ENCODE data around the gene PHACTR3. TPM values are rescaled to one million over a fixed set of nuclear protein-coding genes. Genes with fewer than 3 reads are reported as not detected.

Gene PHACTR3
- total and polyA plus RNA-seq, 4 donors: 0.14 to 0.42 (median 0.17) TPM

- Histone ChIP-seq H3K27me3 (ENCODE audit: control insufficient read depth in 4 of 4, insufficient read depth in 4 of 4, low read length in 3 of 4) (peaks cover 0 to 3% (median 0%) of the 10 kb centered on the region in 4 donors), H3K4me1 (ENCODE audit: control insufficient read depth in 4 of 4, insufficient read depth in 4 of 4, low read length in 3 of 4) (no peaks in the 10 kb centered on the region), H3K9ac (ENCODE audit: low read depth in 1 of 2, low read length in 2 of 2) (no peak overlapping the region), H3K4me3 (ENCODE audit: low read depth in 1 of 3, low read length in 3 of 3) (no peak overlapping the region), H3K9me3 (ENCODE audit: control insufficient read depth in 4 of 4, low read length in 3 of 4) (peaks cover 3 to 14% (median 10%) of the 10 kb centered on the region in 4 donors), H3K27ac (ENCODE audit: low read depth in 1 of 2, low read length in 2 of 2) (no peak overlapping the region), H3K36me3 (ENCODE audit: control insufficient read depth in 4 of 4, insufficient read depth in 3 of 4, low read depth in 1 of 4, low read length in 3 of 4) (no peaks in the 10 kb centered on the region)
- DNase-seq (ENCODE audit: low spot score): peak; percentile 2
- TF ChIP-seq MAX (IDR thresholded peaks at IDR 0.05): no peak
- no peak for TF ChIP-seq RAD21 (IDR thresholded peaks at IDR 0.05)
- TF ChIP-seq YY1 (IDR thresholded peaks at IDR 0.05): no peak
- TF ChIP-seq FOXA1 (IDR thresholded peaks at IDR 0.05): no peak
- TF ChIP-seq CTCF (IDR thresholded peaks at IDR 0.05; ENCODE audit: low read depth, low read length, missing input control): no peak
- no peak for TF ChIP-seq EGR1 (IDR thresholded peaks at IDR 0.05; ENCODE audit: low read depth in 2 of 2)
- TF ChIP-seq ATF3 (IDR thresholded peaks at IDR 0.05): no peak
- TF ChIP-seq JUND (IDR thresholded peaks at IDR 0.05): no peak
- TF ChIP-seq HNF4A (conservative IDR thresholded peaks at IDR 0.05): no peak
- no peak for TF ChIP-seq ZBTB33 (IDR thresholded peaks at IDR 0.05)
- TF ChIP-seq RXRA (IDR thresholded peaks at IDR 0.05): no peak
- no peak for TF ChIP-seq SP1 (IDR thresholded peaks at IDR 0.05)
- no peak for TF ChIP-seq NR2F2 (IDR thresholded peaks at IDR 0.05)
- WGBS: 83% methylated on average over 2 of the region's 2 CpGs
Observed at GRCh38 chr20:59660471-59660870, 56.1 kb downstream of the PHACTR3 start.

GRCh38 chr20:59661153-59661552 is 56.8 kb downstream of the PHACTR3 start:
- Histone ChIP-seq H3K27me3 (ENCODE audit: control insufficient read depth in 4 of 4, insufficient read depth in 4 of 4, low read length in 3 of 4) (peaks cover 0 to 3% (median 0%) of the 10 kb centered on the region in 4 donors), H3K9ac (ENCODE audit: low read depth in 1 of 2, low read length in 2 of 2) (no peak overlapping the region), H3K4me3 (ENCODE audit: low read depth in 1 of 3, low read length in 3 of 3) (no peak overlapping the region), H3K27ac (ENCODE audit: low read depth in 1 of 2, low read length in 2 of 2) (no peak overlapping the region), H3K36me3 (ENCODE audit: control insufficient read depth in 4 of 4, insufficient read depth in 3 of 4, low read depth in 1 of 4, low read length in 3 of 4) (no peaks in the 10 kb centered on the region), H3K4me1 (ENCODE audit: control insufficient read depth in 4 of 4, insufficient read depth in 4 of 4, low read length in 3 of 4) (no peaks in the 10 kb centered on the region), H3K9me3 (ENCODE audit: control insufficient read depth in 4 of 4, low read length in 3 of 4) (peaks cover 3 to 14% (median 10%) of the 10 kb centered on the region in 4 donors)
- peak; percentile 1 for DNase-seq (ENCODE audit: low spot score)
- 66% methylated on average over 8 of the region's 8 CpGs for WGBS
- TF ChIP-seq NR2F2 (IDR thresholded peaks at IDR 0.05) (no peak), FOXA1 (IDR thresholded peaks at IDR 0.05) (no peak), CTCF (IDR thresholded peaks at IDR 0.05; ENCODE audit: low read depth, low read length, missing input control) (no peak), RAD21 (IDR thresholded peaks at IDR 0.05) (no peak), REST (IDR thresholded peaks at IDR 0.05) (no peak), ZBTB33 (IDR thresholded peaks at IDR 0.05) (no peak), MAX (IDR thresholded peaks at IDR 0.05) (no peak), HNF4A (conservative IDR thresholded peaks at IDR 0.05) (no peak), TAF1 (conservative IDR thresholded peaks at IDR 0.05) (no peak), FOXA2 (IDR thresholded peaks at IDR 0.05) (no peak), HNF4G (IDR thresholded peaks at IDR 0.05) (no peak), JUND (IDR thresholded peaks at IDR 0.05) (no peak), SP1 (IDR thresholded peaks at IDR 0.05) (no peak), ATF3 (IDR thresholded peaks at IDR 0.05) (no peak), EGR1 (IDR thresholded peaks at IDR 0.05; ENCODE audit: low read depth in 2 of 2) (no peak), RXRA (IDR thresholded peaks at IDR 0.05) (no peak), GABPA (IDR thresholded peaks at IDR 0.05 in 1 of 2, conservative IDR thresholded peaks at IDR 0.05 in 1 of 2) (no peak), YY1 (IDR thresholded peaks at IDR 0.05) (no peak)

All from liver (tissue), 9 donors.